ENCODE results near the gene DUSP7.
"Not testable (repeated sequence)": the region's sequence is repeated elsewhere in the genome, so short reads cannot be mapped to it uniquely, and the experiment has no call there.

DUSP7 gene

DNA sequence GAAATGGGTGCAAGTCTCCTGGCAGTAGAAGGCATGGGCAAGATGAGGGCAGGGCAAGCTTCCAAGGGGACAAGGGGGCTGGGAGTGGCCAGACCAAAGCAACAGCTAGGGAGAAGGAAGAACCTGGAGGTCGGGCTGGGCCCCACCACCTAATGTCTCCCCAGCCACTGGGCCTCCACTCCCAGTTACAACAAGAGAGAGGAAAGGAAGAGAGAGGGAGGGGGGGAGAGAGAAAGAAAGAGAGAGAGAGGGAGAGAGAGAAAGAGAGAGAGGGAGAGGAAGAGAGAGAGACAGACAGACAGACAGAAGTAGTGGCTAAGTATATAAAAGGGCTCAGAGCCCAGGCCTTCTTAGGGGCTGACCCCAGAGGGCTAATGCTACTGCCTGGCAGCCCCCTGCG is 6.9 kb downstream of the DUSP7 start:
- DNase-seq (ENCODE audit: low read depth, low spot score) = no peak

DNA sequence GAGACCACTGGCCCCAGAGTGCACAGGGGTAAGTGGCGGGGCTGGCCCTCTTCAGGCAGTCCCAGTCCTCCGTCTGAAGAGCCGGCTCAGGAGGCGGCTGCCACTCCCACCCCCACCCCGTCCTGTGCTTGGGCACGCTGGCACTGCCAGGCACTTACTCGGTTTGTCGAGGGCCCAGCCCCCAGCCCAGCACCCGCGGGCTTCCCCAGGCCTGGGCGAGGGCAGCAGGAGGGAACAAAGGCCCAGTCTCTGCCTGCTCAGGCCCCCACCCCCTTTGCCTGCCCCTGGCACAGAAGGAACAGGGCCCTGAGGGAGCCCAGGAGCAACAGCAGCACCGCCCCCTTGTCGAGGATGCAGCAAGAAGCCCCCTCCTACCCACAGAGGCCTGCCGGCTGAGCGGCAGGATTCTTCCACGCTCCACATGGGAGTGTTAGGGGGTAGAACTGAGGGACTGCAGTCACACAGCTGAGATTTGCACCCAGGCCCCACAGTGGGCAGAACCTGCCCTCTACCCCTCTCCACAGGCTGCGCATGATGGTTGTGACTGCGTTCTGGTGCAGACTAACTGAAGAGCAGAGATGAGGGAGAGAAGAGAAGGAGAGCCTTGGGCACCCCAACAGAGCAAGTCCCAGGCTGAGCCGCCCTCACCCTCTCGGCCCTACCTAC is 8.9 kb downstream of the DUSP7 start:
- DNase-seq (ENCODE audit: low read depth, low spot score) = no peak

- no peak for DNase-seq (ENCODE audit: low read depth, low spot score)
Measured at GRCh38 chr3:52046902-52047239, 9.5 kb downstream of the DUSP7 start.

DNA sequence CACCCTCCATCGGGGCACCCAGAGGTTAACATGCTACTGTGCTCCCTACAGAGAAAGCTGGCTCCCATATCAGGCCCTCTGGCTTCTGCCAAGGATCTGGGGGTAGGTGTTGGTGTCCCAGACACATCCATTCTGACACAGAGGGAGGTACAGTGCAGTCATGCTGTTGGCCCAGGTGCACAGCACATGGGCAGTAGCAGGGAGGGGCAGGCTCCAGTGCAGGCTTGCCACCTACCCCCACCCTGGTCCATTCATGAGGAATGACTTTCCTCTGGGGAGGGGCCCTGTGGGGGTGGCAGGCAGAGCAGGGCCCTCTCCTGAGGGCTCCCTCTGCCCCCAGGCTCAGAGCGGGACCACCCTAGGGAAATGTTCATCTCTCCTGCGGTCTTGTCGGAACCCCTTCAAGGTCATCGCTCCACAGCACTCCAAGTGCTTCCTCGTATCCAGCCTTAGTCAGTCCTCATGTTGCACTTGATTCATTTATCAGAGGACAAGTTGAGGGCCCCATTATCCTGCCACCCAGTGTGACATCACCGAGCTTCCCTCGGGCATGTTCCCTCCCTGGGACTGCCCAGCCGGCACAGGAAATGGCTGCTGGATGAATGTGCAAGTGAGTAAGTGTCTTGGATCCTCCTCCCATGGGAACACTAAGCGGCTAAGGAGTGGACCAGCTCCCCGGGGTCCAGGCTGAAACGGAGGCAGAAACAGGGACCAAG is 10.0 kb downstream of the DUSP7 start:
- no peak for DNase-seq (ENCODE audit: low read depth, low spot score)

- DNase-seq (ENCODE audit: low read depth, low spot score) = no peak
Measured at GRCh38 chr3:52044869-52045619, 11.3 kb downstream of the DUSP7 start.

DNA sequence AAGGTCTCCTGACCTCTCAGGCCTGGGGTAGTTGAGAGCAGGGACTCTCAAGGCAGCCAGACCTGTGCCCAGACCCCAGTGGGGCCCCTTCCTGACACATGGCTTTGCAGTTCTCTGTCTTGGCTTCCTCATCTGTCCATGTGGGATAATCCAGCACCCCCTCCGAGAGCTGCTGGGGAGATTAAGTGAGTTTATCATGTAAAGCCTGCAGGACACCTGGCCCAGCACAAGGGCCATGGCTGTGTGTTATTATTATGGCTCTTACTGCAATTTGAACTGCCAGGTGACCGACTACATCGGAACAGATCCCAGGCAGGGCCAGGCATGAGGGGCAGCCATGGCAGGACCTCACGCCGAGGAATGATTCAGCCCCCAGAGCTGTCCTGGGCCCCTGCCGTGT is 12.6 kb downstream of the DUSP7 start:
- no peak for DNase-seq (ENCODE audit: low read depth, low spot score)

DNA sequence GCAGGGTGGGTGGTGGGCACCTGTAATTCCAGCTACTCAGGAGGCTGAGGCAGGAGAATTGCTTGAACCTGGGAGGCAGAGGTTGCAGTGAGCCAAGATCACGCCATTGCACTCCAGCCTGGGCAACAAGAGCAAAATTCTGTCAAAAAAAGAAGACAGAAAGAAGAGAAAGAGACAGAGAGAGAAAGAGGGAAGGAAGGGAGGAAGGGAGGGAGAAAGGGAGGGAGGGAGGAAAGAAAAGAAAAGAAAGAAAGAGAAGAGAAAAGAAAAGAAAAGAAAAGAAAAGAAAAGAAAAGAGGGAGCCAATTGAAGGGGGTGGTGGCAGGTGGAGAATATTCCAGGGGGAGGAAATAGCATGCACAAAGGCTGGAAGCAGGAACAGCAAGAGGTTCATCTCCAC is 13.3 kb downstream of the DUSP7 start:
- not testable (repeated sequence) for DNase-seq (ENCODE audit: low read depth, low spot score)

GRCh38 chr3:52041118-52041731 is 15.1 kb downstream of the DUSP7 start:
- no peak for DNase-seq (ENCODE audit: low read depth, low spot score)

GRCh38 chr3:52040600-52040999 is 15.8 kb downstream of the DUSP7 start:
- no peak for DNase-seq (ENCODE audit: low read depth, low spot score)

DNA sequence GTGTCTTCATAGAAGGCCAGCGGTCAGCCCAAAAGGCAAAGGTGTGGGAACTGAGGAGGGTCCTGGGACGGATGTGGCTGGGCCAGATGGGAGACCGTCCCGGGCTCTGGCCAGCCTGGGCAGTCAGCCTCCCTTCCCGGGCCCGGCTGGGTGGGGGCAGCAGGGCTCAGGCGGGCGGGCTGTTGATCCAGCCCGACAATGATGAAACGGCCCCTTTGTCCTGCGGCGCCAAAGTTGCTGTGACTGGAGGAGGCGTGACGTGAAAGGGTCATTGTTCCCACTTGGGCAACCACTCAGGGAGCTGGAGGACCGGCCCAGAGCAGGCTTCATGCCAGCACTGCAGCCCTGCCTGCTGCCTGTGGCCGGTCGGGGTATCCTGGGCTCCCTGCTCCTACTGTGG is 16.5 kb downstream of the DUSP7 start:
- DNase-seq (ENCODE audit: low read depth, low spot score) = no peak

- DNase-seq (ENCODE audit: low read depth, low spot score) = no peak
Measured at GRCh38 chr3:52039426-52039825, 16.9 kb downstream of the DUSP7 start.

GRCh38 chr3:52038227-52038626 is 18.1 kb downstream of the DUSP7 start:
- DNase-seq (ENCODE audit: low read depth, low spot score) = no peak

GRCh38 chr3:52037291-52037690 is 19.1 kb downstream of the DUSP7 start:
- no peak for DNase-seq (ENCODE audit: low read depth, low spot score)

DNA sequence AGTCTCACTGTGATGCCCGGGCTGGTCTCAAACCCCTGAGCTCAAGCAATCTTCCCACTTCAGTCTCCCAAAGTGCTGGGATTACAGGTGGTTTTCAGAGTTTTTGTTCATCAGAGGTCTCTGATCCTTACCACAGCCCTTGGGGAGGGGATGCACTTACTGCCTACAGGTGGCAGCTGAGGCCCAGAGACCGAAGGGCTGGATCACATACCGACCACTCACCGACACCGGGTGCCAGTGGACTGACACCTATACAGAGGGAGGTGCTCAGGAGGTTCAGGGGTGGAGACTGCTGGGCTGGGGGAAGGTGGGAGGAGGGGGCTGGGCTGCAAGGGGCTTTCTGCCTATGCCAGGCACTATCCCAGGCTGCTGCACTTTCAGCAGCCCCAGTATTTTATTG is 19.5 kb downstream of the DUSP7 start:
- DNase-seq (ENCODE audit: low read depth, low spot score) = no peak

- no peak for DNase-seq (ENCODE audit: low read depth, low spot score)
Measured at GRCh38 chr3:52036222-52036694, 20.1 kb downstream of the DUSP7 start.

DNA sequence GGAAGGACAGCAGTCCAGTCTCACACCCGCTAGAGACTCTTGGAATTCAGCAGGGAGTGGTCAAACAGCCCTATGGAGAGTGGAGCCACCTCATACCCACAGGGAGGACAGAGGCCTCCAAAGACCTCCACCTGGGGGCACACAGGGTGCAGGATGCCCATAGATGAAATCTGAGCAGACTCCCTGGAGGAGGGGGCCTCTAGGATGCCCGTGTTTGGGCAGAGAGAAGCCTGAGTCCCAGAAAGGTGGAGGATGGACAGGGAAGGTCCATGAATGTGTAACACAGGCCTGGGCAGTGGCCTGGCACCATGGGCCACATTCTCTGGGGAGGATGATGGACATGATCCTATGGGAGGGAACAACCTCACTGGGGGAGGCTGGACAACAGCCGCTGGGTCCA is 21.7 kb downstream of the DUSP7 start:
- no peak for DNase-seq (ENCODE audit: low read depth, low spot score)

GRCh38 chr3:52034212-52034611 is 22.2 kb downstream of the DUSP7 start:
- no peak for DNase-seq (ENCODE audit: low read depth, low spot score)

DNA sequence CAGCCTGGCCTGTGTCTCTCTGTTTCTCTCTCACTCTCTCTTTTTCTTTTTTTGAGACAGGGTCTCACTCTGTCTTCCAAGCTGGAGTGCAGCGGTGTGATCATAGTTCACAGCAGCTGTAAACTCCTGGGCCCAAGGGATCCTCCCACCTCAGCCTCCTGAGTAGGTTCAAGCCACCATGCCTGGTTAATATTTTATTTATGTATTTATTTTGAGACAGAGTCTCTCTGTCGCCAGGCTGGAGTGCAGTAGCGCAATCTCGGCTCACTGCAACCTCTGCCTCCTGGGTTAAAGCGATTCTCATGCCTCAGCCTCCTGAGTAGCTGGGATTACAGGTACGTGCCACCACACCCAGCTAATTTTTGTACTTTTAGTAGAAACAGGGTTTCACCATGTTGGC is 22.6 kb downstream of the DUSP7 start:
- not testable (repeated sequence) for DNase-seq (ENCODE audit: low read depth, low spot score)

DNA sequence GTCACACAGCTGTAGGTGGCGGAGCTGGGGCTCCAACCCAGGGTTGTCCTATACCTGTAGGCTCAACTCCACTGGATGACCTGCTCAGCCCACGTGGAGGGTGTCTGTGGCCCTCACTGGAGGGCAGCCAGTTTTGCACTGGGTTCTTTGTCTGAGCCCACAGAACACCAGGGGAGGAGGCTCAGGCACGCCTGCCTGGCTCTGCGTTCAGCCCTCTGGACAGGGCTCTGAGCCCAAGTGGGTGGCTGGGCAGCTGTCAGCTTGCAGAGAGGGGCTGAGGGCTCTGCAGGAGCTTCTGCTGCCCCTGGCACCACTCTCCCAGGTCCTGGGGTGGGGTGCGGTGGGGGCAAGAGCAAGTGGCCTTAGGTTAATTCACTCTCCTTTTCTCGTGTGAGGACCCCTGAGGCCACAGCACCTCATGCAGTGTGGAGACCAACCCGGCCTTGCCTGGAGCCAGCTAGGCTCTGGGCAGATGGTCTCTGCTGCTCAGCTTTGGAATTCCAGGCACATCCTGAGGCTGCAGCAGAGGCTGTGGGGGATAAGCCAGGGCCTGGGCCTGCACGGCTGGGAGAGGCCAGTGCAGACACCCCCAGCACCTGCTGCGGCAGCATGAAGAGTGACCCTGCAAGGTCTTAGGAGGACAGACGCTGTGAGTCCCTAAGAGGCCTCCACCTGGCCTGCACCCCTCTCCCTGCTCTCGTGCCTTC is 23.5 kb downstream of the DUSP7 start:
- no peak for DNase-seq (ENCODE audit: low read depth, low spot score)

GRCh38 chr3:52031896-52032295 is 24.5 kb downstream of the DUSP7 start:
- DNase-seq (ENCODE audit: low read depth, low spot score) = no peak

DNA sequence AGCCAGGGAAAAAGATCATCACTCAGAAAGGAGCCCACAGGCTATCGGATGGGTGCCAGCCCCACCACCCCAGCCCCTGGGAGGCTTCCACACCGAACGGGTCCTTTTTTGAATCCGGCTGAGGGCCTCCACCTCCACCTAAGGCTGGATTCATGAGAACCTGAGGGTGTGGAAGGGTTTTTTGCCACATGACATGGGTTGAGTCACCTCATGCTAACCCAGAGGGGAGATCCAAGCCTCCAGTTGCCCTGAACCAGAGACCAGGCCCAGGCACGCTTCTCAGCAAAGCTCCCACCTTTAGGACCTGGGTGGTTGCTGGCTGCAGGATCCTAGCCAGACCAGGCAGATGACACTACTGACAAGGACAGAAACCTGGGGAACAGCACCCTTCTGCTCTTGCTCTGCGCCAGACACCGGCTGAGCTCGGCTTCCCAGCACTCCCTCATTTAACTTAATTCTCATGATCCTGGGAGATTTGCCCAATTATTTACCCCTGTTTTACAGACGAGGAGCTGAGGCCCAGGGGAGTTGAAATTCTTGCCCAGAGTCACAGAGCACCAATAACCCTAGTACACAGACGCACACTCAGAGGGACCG is 25.6 kb downstream of the DUSP7 start:
- no peak for DNase-seq (ENCODE audit: low read depth, low spot score)

Data from iPS DF 19.7 (cell line).